Measurements from ENCODE around the gene SUSD5.

GRCh38 chr3:33144433-33144832 lies 74.2 kb downstream of the SUSD5 start:
- TF ChIP-seq GATA2 (IDR thresholded peaks at IDR 0.05; ENCODE audit: low read depth, low read length) (no peak), GATA3 (IDR thresholded peaks at IDR 0.05; ENCODE audit: low read depth, low read length) (no peak)
